HepG2 (cell line): ENCODE results near the gene C2orf81. TPM values are rescaled to one million over a fixed set of nuclear protein-coding genes. Genes with fewer than 3 reads are reported as not detected.
A peak's percentile ranks its signal among the peaks of the same experiment; 100 is the strongest.

ENCODE experiments used
- ATAC-seq: fragments of 200-7000 bp; cut with Tn5 transposase; 3 replicates; pipeline ENCODE4 v1.9.1; 2020; ENCODE audit warnings: mild to moderate bottlenecking, moderate library complexity
- BruUV-seq: library from RNA; stranded (reverse); fragments of 400-500 nt; replicated peaks from 2 replicates; lab custom pipeline; 2021; lab: Mats Ljungman, UMichigan
- CTCF ChIA-PET: fragments of 300-600 bp; formaldehyde crosslinking; extraction: SDS; loops from one replicate; lab custom pipeline; 2021; ENCODE audit warnings: low total read pairs, inconsistent platforms, low intra/inter-chr PET ratio; lab: Yijun Ruan, JAX
- POLR2A ChIA-PET: fragments of 350-600 bp; sonication (Branson Sonifier 250); formaldehyde crosslinking; loops from one replicate; lab custom pipeline; 2020; ENCODE audit warnings: antibody characterized with exemption, inconsistent platforms; lab: Yijun Ruan, JAX
- DNase-seq: peaks from one replicate; pipeline ENCODE4 v3.0.0-alpha.2; 2015; ENCODE audit warnings: low spot score
- FAIRE-seq: peaks from 3 replicates; lab custom pipeline; 2011; peaks lifted over from hg19 to GRCh38; lab: Jason Lieb, UNC
- H2AFZ ChIP-seq: one replicate; pipeline ENCODE4 v1.6.1; 2011; ENCODE audit warnings: low read length, inconsistent platforms
- H3K27ac ChIP-seq: fragments of 300-600 bp; 3 replicates; pipeline ENCODE4 v1.8.0; 2011; ENCODE audit warnings: mixed run types, mild to moderate bottlenecking, mixed read lengths, low read length, inconsistent platforms; ENCODE audit not compliant: insufficient read depth; ENCODE audit errors: extremely low read length
- H3K27me3 ChIP-seq, 2 experiments: fragments of 200-600 bp in 1 of 2; 2 replicates in 1 of 2; 3 replicates in 1 of 2; pipeline versions ENCODE4 v1.6.0 to v1.8.0; 2011; ENCODE audit warnings: low read length in 2 of 2, mild to moderate bottlenecking in 2 of 2, moderate library complexity in 2 of 2, inconsistent platforms in 1 of 2; ENCODE audit not compliant: insufficient read depth in 2 of 2, control insufficient read depth in 1 of 2
- H3K36me3 ChIP-seq, 2 experiments: fragments of 200-600 bp in 1 of 2; replicated peaks in 1 of 2; 2 replicates in 1 of 2; 3 replicates in 1 of 2; pipeline versions ENCODE4 v1.5.1 to v1.8.0; 2011; ENCODE audit warnings: low read length in 2 of 2, inconsistent platforms in 1 of 2; ENCODE audit not compliant: insufficient read depth in 2 of 2, control insufficient read depth in 1 of 2
- H3K4me1 ChIP-seq: 2 replicates; pipeline ENCODE4 v1.5.1; 2012; ENCODE audit warnings: low read length, inconsistent platforms; ENCODE audit not compliant: insufficient read depth
- H3K4me2 ChIP-seq: 2 replicates; pipeline ENCODE4 v1.6.0; 2011; ENCODE audit warnings: low read depth, low read length, inconsistent platforms
- H3K4me3 ChIP-seq, 3 experiments: fragments of 200-600 bp in 1 of 3; sonication (generic), shearing (Covaris generic) in 1 of 3; replicated peaks in 1 of 3; 2 replicates each; pipeline ENCODE4 v1.5.1; 2011 to 2016; ENCODE audit warnings: low read length in 3 of 3, inconsistent platforms in 2 of 3, low read depth in 2 of 3, mild to moderate bottlenecking in 2 of 3, control low read depth in 1 of 3, mixed read lengths in 1 of 3; ENCODE audit not compliant: insufficient read depth in 1 of 3
- H3K79me2 ChIP-seq: one replicate; pipeline ENCODE4 v1.6.1; 2011; ENCODE audit warnings: low read length, inconsistent platforms; ENCODE audit not compliant: insufficient read depth
- H3K9ac ChIP-seq: 2 replicates; pipeline ENCODE4 v1.6.0; 2011; ENCODE audit warnings: mild to moderate bottlenecking, low read depth, low read length, inconsistent platforms; ENCODE audit not compliant: insufficient read depth
- H3K9me3 ChIP-seq: 2 replicates; pipeline ENCODE4 v1.5.1; 2012; ENCODE audit warnings: mild to moderate bottlenecking, low read length
- H4K20me1 ChIP-seq: 2 replicates; pipeline ENCODE4 v1.6.0; 2011; ENCODE audit warnings: inconsistent platforms, mild to moderate bottlenecking, low read length, moderate library complexity; ENCODE audit not compliant: insufficient read depth
- CBX1 ChIP-seq: IDR thresholded peaks from one replicate; pipeline ENCODE4 v1.6.1; 2016; ENCODE audit warnings: antibody characterized with exemption, low read depth
- IRF1 ChIP-seq: sonication (generic); formaldehyde crosslinking; IDR thresholded peaks from 2 replicates; pipeline ENCODE4 v1.4.0; 2020; ENCODE audit warnings: low read depth, mild to moderate bottlenecking, missing genetic modification reagents
- PTBP1 ChIP-seq: fragments of 200-400 bp; formaldehyde crosslinking; IDR thresholded peaks from 2 replicates; pipeline ENCODE4 v1.6.1; 2018; ENCODE audit warnings: low read length, low read depth; ENCODE audit not compliant: poor library complexity, severe bottlenecking
- SNRNP70 ChIP-seq: fragments of 200-400 bp; formaldehyde crosslinking; IDR thresholded peaks from 2 replicates; pipeline ENCODE4 v1.6.1; 2017; ENCODE audit warnings: mild to moderate bottlenecking, low read depth, low read length, moderate library complexity
- SRSF1 ChIP-seq: fragments of 200-400 bp; formaldehyde crosslinking; optimal IDR thresholded peaks from 2 replicates; pipeline ENCODE3; 2017; ENCODE audit warnings: mild to moderate bottlenecking, low read depth, low read length, moderate library complexity
- ZNF225 ChIP-seq: sonication (generic); formaldehyde crosslinking; IDR thresholded peaks from 2 replicates; pipeline ENCODE4 v1.4.0; 2020; ENCODE audit warnings: mild to moderate bottlenecking, missing genetic modification reagents
- ZNF329 ChIP-seq: sonication (generic); formaldehyde crosslinking; IDR thresholded peaks from 2 replicates; pipeline ENCODE4 v1.9.0; 2021; ENCODE audit warnings: low read depth, mild to moderate bottlenecking, missing genetic modification reagents
- ZNF331 ChIP-seq: sonication (generic); formaldehyde crosslinking; IDR thresholded peaks from 2 replicates; pipeline ENCODE4 v1.4.0; 2020; ENCODE audit warnings: missing genetic modification reagents
- ZNF431 ChIP-seq: sonication (generic); formaldehyde crosslinking; IDR thresholded peaks from 2 replicates; pipeline ENCODE4 v1.9.0; 2022; ENCODE audit warnings: missing genetic modification reagents, low read depth, mild to moderate bottlenecking, borderline replicate concordance
- ZNF567 ChIP-seq: sonication (generic); formaldehyde crosslinking; IDR thresholded peaks from 2 replicates; pipeline ENCODE4 v1.8.1; 2023; ENCODE audit warnings: mild to moderate bottlenecking, missing genetic modification reagents, borderline replicate concordance
- ZNF749 ChIP-seq: sonication (generic); formaldehyde crosslinking; IDR thresholded peaks from 2 replicates; pipeline ENCODE4 v1.8.0; 2022; ENCODE audit warnings: mild to moderate bottlenecking, missing genetic modification reagents, moderate library complexity, borderline replicate concordance
- WGBS: methylation state at CpG from one replicate; pipeline ENCODE4 v1.1.6; 2017; ENCODE audit warnings: low lambda C conversion rate; 5-methylcytosine and 5-hydroxymethylcytosine counted together
- in situ Hi-C: cut with HindIII; loops from 2 replicates; pipeline ENCODE4 v1.10.0; 2017; ENCODE audit warnings: low pct_unique_long_range_greater_than_20kb; ENCODE audit not compliant: extremely low pct_ligation_motif_present
- intact Hi-C: fragments of 100-400 bp; cut with micrococcal nuclease; formaldehyde crosslinking; loops from one replicate; pipeline ENCODE4 v1.10.0; 2022; ENCODE audit not compliant: unreplicated experiment
- polyA plus RNA-seq, 8 experiments: library from polyadenylated mRNA; depleted of rRNA in 3 of 8; stranded (reverse) in 7 of 8; unstranded in 1 of 8; fragments of >200 nt; fragmentation: Illumina TruSeq in 4 of 8; extraction: Trizol in 4 of 8; gene quantifications; 2 replicates each; pipeline versions ENCODE4 v1.2.1 to v1.2.3, GENCODE V29; 2011 to 2016; ENCODE audit warnings: low read depth in 4 of 8, missing spikeins in 1 of 8, mixed read lengths in 1 of 8; ENCODE audit not compliant: insufficient read depth in 1 of 8
- total RNA-seq, 5 experiments: library from RNA; depleted of rRNA; stranded (reverse); fragments of >200 nt; fragmentation: Illumina TruSeq; extraction: Trizol; gene quantifications; 2 replicates each; pipeline ENCODE4 v1.2.3, GENCODE V29; 2016; ENCODE audit warnings: low read depth in 1 of 5
- TF ChIP-seq, protein P1 (sequence below): IDR thresholded peaks from 2 replicates; pipeline ENCODE4 v1.6.1; 2016; ENCODE audit warnings: control low read depth
- TF ChIP-seq, protein P2 (sequence below): sonication (generic); formaldehyde crosslinking; IDR thresholded peaks from 2 replicates; pipeline ENCODE4 v1.8.0; 2022; ENCODE audit warnings: missing genetic modification reagents, mild to moderate bottlenecking, borderline replicate concordance
- TF ChIP-seq, protein P3 (sequence below): sonication (generic); formaldehyde crosslinking; IDR thresholded peaks from 2 replicates; pipeline ENCODE4 v1.4.0; 2020; ENCODE audit warnings: mild to moderate bottlenecking, missing genetic modification reagents
- TF ChIP-seq, protein P4 (sequence below): sonication (generic); formaldehyde crosslinking; IDR thresholded peaks from 2 replicates; pipeline ENCODE4 v1.5.1; 2020; ENCODE audit warnings: missing genetic modification reagents, mild to moderate bottlenecking, borderline replicate concordance

The C2orf81 gene
- total and polyA plus RNA-seq, 2 of the 13 experiments (the other 11 are each of a cell fraction or from before 2014, with no cell fraction given), result 0.15 to 0.17 TPM

DNA sequence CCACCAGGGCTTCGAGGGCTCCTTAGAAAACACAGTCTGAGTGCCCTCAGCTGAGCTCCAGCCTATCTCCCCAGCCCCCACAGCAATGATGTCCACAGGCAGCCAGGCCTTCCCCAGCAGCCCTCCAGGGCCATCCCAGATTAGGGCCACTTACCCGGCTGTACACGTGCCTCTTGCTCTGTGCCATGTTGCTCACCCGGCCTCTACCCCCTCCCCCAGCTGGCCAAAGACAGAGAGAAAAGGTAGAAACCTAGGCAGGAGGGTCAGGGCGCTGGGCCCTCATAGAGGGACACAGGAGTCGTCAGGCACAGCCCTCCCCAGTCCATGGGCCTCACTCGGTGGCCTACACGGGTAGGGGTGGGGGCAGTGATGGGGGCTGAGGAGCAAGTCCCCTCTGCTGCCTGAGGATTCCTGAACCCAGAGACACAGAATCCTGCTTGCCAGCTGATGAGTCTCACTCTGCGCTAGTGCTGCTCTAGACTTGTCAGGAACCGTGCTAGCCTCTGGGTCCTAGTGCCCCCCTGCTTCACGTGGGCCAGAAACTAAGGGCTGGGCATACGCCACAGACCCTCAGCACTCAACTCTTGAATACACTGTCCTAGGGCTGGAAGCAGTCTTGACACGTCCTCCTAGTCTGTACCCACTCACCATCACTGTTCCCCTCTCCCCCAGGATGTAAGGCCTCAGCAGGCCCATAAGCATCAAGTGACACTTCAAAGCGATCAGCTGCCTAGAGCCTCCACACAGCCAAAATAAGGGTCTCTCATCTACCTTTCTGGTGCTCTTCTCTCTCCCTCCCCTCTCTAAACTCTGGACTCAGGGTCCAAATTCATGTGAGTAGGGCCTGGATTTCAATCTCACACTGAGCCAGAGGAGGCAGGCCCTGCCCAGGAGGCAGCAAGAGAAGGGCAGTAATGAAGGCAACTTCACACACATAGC, 41.3 kb downstream of the C2orf81 start, which contains the start of gene DCTN1 (continued):
- TF ChIP-seq ZNF567 (no peak), IRF1 (CRISPR knock-in tag) (no peak), ZNF225 (CRISPR knock-in tag) (0 out of 2 replicates have a peak, but pooled peaks have one; percentile 38)
- TF ChIP-seq, protein P1, sequence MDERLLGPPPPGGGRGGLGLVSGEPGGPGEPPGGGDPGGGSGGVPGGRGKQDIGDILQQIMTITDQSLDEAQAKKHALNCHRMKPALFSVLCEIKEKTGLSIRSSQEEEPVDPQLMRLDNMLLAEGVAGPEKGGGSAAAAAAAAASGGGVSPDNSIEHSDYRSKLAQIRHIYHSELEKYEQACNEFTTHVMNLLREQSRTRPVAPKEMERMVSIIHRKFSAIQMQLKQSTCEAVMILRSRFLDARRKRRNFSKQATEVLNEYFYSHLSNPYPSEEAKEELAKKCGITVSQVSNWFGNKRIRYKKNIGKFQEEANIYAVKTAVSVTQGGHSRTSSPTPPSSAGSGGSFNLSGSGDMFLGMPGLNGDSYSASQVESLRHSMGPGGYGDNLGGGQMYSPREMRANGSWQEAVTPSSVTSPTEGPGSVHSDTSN (CRISPR knock-in tag), result no peak
- TF ChIP-seq, protein P2, sequence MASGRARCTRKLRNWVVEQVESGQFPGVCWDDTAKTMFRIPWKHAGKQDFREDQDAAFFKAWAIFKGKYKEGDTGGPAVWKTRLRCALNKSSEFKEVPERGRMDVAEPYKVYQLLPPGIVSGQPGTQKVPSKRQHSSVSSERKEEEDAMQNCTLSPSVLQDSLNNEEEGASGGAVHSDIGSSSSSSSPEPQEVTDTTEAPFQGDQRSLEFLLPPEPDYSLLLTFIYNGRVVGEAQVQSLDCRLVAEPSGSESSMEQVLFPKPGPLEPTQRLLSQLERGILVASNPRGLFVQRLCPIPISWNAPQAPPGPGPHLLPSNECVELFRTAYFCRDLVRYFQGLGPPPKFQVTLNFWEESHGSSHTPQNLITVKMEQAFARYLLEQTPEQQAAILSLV, result no peak

DNA sequence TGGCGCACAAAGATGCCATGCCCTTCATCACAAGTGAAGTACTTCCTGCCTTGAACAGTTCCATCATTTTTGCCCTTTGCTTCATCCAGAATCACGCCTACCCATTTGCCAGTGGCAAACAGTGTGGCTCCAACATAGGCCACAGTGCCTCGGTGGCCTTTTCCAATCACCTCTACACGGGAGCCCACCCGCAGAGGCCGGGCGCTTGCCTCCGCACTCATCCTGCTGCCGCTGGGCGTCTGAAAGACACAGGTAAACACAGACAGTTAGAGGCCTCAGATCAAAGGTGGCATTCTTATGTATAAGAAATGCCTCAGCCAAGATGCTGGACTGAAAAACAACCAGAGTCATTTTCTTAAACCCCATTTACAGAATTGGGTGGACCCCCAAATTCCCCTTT, 43.4 kb downstream of the C2orf81 start:
- DNase-seq (no peak), ATAC-seq (no peak), FAIRE-seq (no peak)
- ChIA-PET CTCF (no interaction called here), POLR2A (no interaction called here)
- WGBS, result 92% methylated on average over 10 of the region's 10 CpGs
- in situ Hi-C loops, result no loop called here
- Histone ChIP-seq H3K9ac (no peak overlapping the region), H3K4me2 (no peak overlapping the region), H4K20me1 (peaks cover 14% of the 10 kb centered on the region; the same call in 1 of the 2 replicates), H3K4me1 (peaks cover 13% of the 10 kb centered on the region), H3K36me3 (peaks cover 18 to 26% of the 10 kb centered on the region in 2 experiments), H3K9me3 (no peaks in the 10 kb centered on the region), H3K27me3 (no peaks in the 10 kb centered on the region), H3K4me3 (no peak overlapping the region), H3K27ac (no peak overlapping the region), H2AFZ (no peak overlapping the region), H3K79me2 (peaks cover 37% of the 10 kb centered on the region)
- BruUV-seq, result no TSS peak
- TF ChIP-seq CBX1, result no peak
- TF ChIP-seq ZNF331 (CRISPR knock-in tag), result no peak
- no peak for TF ChIP-seq ZNF329 (CRISPR knock-in tag)
- TF ChIP-seq ZNF431 (CRISPR knock-in tag), result no peak
- TF ChIP-seq, protein P3, sequence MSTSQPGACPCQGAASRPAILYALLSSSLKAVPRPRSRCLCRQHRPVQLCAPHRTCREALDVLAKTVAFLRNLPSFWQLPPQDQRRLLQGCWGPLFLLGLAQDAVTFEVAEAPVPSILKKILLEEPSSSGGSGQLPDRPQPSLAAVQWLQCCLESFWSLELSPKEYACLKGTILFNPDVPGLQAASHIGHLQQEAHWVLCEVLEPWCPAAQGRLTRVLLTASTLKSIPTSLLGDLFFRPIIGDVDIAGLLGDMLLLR (CRISPR knock-in tag), result no peak
- TF ChIP-seq SNRNP70, result no peak
- no peak for TF ChIP-seq ZNF749
- TF ChIP-seq, protein P4, sequence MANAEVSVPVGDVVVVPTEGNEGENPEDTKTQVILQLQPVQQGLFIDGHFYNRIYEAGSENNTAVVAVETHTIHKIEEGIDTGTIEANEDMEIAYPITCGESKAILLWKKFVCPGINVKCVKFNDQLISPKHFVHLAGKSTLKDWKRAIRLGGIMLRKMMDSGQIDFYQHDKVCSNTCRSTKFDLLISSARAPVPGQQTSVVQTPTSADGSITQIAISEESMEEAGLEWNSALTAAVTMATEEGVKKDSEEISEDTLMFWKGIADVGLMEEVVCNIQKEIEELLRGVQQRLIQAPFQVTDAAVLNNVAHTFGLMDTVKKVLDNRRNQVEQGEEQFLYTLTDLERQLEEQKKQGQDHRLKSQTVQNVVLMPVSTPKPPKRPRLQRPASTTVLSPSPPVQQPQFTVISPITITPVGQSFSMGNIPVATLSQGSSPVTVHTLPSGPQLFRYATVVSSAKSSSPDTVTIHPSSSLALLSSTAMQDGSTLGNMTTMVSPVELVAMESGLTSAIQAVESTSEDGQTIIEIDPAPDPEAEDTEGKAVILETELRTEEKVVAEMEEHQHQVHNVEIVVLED (CRISPR knock-in tag), result no peak
- no peak for TF ChIP-seq SRSF1
- TF ChIP-seq PTBP1, result no peak
- intact Hi-C loops, result no loop called here
